ENCODE results near the gene TAS2R31.

The TAS2R31 gene

GRCh38 chr12:11007608-11008007 is 23.6 kb downstream of the TAS2R31 start:
- DNase-seq (ENCODE audit: low read depth in 2 of 2), result no peak

- no peak for DNase-seq (ENCODE audit: low read depth in 2 of 2)
Measured at GRCh38 chr12:10998204-10998603, 33.0 kb downstream of the TAS2R31 start, which contains the start of gene TAS2R20. TAS2R20 (minus strand) TSS chr12:10998304; CDS start chr12:10997875, 429 bp downstream.

DNA sequence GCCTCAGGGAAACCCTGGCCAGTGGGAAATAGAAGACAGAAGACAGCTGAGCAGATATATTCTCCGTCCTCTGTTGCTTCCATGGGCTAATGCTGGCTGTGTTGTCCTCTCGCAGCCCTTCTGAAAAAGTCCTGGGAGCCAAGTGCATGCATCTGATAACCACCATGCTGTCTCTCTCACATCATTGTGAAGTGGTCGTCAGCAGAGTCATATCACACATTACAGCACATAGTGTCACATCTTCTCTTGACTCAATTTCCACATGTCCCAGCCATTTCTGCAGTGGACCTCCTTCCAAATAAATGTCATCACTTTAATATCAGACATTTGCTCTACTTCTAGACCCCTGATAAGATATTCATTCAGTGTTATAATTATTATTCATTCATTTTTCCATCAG is 36.9 kb downstream of the TAS2R31 start:
- DNase-seq (ENCODE audit: low read depth in 2 of 2), result no peak

DNA sequence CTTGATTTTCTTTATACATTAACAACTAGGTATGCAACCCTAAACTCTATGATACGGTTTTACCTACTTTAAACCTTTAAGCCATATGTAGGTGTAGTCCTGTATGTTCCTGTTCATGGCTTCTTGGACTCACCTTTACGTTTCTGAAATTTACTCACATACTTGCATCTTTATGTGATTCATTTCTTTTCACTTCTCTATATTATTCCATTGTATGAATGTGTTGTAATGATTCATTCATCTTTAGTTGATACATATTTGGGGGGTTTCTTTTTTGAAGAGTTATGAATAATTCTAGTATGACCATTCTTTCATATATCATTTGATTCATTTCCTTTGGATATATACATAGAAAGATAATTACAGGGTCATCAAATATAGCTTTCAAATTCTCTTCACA is 42.1 kb downstream of the TAS2R31 start:
- no peak for DNase-seq (ENCODE audit: low read depth in 2 of 2)

DNA sequence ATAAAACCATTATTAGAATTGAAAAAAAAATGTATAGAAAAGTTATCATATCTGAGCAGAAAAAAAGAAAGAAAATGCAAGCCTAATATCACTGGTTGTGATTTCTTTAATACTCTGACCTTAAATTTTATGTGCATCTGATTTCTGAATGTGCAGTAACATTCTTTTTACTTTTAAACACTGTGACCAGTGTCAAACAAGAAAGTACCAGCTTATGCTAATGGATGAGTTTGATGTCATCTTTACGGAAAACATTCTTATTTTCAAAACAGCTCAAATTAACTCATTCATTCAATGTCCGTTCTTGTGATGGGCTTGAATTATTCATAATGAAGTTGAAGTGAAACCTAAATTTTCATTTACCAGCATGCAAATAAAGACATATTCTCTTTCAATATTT is 44.4 kb downstream of the TAS2R31 start, which contains the start of gene TAS2R50:
TSS of gene TAS2R50 (minus strand) at position 101 of the 400 bp plus-strand sequence. CDS start at position 49, 52 bp downstream.
- DNase-seq (ENCODE audit: low read depth in 2 of 2), result no peak

- DNase-seq (ENCODE audit: low read depth in 2 of 2), result peak in 1 of 2 donors; percentile 12
Measured at GRCh38 chr12:10982244-10982643, 49.0 kb downstream of the TAS2R31 start.

All from stimulated activated CD8-positive, alpha-beta memory T cell treated with anti-CD3 and anti-CD28 coated beads, Interleukin-7, amount 100 ng/mL, for 4 hours (primary cell).